Suppressor macrophage treated with lipopolysaccharide for 1 hour (primary cell): ENCODE results near the gene UROC1.

Source experiments
- DNase-seq, 3 donors: peaks; one replicate each; pipeline ENCODE4 v3.0.0-alpha.2; 2020 to 2022

Gene UROC1

GRCh38 chr3:126517291-126517951, at the start of gene UROC1:
Gene UROC1 (minus strand): TSS chr3:126517773. CDS start chr3:126517719, 54 bp downstream.
- no peak for DNase-seq

GRCh38 chr3:126562737-126563276, 45.2 kb upstream of the UROC1 start:
- DNase-seq: no peak

DNA sequence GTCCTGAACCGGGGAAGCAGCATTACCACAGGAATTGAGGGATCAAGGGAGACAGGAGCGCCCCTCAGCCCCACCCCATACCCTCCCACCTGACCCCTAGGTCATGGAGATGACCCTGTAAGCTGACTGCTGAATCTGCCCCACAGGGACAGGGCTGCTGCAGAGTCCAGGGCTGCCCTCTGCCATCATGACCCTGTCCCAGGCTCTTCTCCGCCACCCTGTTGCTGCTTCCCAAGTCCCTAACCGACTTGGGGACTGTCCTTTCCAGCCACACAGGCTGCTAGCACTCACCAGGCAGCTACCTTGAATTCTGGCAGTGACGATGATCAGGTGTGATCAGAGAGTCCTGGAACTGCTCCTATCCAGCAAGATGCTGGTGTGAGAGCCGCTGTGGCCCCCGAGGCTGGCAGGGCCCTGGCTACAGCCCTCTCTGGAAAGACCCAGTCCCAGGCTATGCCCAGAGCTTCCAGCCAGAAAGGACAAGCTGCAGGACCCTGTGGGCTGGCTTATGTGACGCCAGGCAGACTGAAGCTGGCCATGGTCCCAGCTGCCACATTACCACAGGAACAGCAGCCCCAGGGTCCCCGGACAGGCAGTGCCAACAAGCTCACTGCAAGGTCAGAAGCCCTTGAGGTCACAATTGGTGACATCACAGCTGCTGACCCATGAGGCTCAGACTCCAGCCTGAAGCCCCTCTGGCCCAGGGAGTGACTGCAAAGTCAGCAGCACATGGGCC, 40.9 kb upstream of the UROC1 start, which contains the start of gene C3orf22:
TSS of gene C3orf22 (minus strand) at position 597 of the 736 bp plus-strand sequence. CDS start 5,542 bp downstream, outside the sequence.
- no peak for DNase-seq

DNA sequence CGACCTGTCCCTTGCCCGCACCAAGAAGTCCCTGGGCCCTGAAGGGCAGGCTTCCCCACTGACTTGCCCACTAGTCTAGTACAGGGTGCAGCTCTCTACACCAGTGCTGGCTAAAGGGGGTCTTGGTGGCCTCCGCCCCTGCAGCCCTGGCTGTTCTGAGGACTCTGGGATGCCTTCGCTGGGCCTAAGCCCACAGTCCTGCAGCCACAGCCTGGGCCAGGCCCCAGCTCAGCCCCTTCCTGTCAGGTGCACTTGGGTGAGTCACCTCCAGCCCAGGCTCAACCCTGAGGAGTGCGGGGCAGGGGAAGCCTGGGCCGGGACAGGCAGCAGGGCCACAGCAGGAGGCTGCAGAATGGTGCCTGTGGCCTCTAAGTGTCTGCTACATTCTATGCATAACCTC, 40.2 kb upstream of the UROC1 start:
- DNase-seq: no peak

DNA sequence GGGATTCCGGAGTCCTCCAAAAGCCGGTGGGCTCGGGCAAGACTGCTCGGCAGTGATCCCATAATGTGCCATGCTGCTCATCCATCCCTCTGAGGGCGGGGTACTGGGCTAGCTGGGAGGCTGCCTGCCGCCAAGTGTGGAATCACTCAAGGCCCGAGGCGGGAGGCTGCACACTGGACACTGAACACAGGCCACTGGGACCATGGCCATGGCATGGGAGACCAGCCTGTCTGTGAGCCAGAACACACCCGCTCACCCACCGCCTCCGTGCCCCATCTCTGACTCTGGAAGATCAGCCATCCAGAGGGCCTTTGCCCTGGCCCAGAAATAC, 39.8 kb upstream of the UROC1 start:
- no peak for DNase-seq

GRCh38 chr3:126556637-126557414, 39.3 kb upstream of the UROC1 start:
- no peak for DNase-seq

DNA sequence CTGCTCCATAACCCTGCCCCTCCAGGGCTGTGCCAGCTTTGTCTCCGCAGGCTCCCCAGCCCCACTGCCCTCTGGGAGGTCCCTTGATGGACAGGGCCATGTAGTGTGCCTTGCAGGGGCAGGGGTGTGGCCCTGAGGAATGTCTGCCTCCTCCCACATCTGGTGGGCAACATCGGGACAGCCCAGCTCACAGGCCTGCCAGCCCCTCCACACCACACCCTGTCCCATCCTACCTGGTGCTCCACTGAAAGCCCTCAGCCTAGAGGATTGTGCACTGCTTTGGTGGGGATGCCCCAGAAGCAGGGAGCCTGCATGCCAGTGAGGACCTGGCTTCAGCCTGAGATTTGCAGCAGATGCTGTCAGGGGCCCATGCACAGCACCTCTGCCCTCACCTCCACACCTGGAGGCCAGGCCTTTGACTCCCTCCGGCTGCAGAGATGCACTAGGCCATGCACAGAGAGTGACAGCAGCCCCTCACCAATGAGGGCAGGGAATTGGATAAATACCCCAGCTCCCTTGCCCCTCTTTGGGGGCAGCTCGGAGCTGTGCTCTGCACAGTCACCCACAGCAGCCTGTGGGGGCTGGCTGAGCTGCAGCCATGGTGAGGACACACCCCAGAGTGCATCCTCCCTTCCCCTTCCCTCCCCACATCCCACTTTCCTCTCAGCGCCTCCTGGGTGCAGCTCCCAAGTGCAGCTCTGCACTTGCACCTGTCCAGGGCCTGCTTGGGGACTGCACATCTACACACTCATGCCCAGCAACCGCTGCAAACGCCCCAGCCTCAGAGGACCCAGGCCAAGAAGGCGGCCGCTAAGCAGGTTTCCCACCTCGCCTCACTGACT, 38.4 kb upstream of the UROC1 start:
- no peak for DNase-seq

DNA sequence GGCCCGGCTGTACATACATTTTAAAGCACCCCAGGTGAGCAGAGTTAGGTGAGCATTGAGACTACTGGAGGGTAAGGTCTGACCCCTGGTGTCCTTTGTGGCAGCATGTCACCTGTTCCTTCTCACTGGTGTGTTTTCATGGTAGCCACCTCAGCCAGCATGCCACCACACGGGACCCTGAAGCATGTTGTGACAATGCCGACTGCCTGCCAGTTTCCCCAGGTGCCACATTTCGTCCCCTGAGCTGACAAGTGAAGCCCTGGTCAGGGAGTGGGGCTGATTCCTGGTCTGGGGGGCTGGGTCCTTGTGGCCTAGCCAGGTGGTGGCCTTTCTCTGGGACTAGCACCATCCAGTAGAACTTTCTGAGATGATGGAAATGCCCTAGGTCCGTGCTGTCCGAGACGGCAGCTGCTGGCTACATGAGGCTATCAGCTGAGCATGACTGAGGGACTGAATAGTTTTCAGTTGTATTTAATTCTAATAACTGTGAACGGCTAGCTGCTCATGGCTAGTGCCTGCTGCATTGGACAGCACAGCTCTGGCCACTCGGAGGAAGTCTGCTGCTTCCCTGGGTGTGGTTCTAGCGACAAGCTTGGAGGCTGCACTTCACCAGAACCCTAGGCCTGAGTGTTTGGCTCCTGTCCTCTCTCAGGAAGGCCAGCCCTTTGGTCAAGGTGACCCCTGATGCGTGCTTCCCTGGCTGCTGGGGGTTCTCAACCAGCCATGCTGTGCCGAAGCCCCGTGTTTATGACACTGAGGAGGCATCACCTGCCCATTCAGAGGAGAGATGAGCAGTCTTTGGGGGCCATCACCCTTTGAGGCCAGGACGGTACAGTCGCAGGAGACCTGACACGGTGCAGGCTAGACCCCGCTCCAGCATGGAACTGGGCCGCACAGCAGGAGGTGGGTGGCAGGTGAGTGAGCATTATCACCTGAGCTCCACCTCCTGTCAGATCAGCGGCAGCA, 37.3 kb upstream of the UROC1 start:
- DNase-seq: no peak

DNA sequence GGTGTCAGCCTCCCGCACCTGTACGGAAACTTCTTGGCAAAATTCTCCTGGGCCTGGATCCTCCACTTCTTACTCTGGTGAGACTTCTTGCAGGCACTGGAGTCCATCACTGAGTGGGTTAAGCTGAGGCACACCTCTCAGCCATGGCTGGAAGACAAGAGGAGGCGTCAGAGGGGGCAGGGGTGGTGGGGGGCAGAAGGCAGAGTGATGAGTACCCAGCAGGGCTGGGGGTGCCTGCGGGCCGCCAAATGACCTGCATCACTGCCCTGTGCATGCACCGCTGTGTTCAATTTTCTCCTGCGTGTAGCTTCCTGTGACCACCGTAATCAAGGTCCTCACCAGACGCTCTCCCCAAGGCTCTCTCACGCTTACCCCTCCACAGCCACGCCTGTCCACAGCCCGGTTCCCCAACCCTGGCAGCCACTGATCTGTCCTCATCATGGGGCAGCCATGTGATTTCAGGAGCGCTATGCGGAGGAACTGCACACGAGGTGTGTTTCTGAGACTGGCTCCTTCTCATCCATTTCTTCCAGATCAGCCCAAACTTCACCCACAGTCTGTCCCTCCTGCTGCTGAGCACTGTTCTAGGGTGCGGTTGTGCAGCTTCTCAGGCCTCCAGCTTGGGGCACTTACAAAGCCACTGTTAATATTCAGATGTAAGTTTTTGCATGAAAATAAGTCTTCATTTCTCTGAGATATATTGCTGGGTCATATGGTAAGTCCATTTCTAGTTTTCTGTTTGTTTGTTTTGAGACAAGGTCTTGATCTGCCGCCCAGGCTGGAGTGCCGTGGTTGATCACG, 35.9 kb upstream of the UROC1 start:
- DNase-seq: no peak

DNA sequence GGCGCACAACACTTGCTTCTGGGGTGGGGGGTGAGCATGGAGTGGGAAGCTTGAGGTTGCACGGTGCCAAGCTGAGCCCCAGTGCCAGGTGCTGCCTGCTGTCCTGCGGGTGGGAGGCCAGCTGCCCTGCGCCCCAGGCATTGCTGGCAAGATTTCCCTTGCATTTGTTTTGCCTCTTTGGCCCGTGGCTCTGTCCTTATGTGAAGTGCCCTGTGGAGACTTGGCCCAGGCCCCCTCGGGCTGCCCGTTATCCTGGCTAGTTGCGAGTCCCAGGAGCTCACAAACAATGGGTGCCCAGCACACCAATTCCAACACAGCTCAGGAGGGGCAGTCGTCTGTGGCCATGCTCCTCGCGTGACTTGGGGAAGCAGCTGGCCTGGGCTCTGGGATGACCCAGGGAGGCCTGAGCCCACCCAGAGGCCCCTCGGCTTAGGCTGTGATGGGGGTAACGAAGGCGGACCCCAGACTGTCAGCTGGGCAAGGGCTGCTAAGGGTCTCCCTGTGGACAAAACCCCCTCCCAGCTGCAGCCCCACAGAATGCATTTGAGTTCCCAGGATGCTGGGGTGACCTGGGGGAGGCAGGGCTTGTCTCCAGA, 35.2 kb upstream of the UROC1 start:
- DNase-seq: no peak

DNA sequence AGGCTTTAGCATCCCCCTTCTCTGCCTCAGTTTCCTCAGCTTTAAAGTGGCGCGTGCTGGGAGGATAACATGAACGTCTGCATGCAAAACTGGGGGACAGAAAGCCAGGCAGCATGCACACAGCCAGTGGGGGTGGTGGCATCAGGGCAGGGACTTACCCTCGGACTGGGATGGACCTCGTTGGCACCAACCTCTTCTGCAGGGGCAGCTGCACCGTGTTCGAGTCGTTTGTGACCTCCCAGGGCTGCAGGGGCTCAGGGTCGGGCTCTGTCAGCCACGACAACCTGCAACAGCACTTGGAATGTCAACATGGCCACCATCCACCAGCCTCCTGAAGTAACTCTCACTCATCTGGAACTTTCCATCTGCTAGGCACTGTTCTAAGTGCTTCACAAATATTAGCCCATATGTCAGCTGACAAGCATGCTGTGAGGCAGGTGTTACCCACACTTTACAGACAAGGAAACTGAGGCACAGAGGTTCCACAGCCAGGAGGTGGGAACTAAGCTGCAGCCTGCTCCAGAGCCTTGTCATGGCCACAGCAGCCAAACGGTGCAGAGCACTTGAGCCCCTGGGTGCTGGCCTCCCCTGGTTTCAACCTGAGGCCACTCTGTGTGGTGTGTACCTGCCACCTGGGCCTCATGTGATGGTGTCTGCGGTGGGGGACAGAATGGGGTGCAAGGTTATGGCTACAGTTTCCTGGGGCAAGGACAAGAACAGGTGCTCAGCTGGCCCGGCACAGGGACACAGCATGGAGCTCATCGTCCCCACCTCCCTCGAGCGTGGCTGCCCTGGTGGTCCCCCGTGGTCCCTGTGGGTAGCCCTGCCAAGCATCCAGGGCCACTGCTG, 34.5 kb upstream of the UROC1 start:
- DNase-seq: no peak

- DNase-seq: no peak
These were observed 33.7 kb upstream of the UROC1 start for GRCh38 chr3:126551121-126551838.

DNA sequence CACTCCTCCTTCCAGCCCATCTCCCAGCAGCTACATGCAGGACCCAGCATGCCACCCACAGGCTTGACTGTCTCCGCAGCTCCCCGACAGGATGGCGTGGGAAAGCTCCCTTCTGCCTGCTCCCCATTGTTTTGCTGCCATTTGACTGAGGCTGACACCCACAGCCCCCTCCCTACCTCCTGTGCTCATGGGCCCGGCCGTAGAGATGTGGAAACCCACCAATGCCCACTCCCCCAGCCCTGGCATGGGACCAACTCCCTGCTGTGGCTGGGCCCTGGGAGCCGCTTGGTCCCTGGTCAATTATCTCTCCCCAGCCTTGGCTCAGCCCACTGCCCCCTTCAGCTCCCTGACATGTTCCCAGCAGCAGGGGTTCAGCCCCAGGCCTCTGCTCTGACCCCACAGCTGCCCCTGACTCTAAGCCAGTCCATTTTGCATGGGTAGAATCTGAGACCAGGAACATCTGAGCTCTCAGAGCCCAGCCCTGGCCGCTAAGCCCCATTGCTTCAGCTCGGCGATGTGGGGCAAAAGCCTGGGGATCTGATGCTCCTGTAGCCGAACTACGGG, 33.0 kb upstream of the UROC1 start:
- no peak for DNase-seq

DNA sequence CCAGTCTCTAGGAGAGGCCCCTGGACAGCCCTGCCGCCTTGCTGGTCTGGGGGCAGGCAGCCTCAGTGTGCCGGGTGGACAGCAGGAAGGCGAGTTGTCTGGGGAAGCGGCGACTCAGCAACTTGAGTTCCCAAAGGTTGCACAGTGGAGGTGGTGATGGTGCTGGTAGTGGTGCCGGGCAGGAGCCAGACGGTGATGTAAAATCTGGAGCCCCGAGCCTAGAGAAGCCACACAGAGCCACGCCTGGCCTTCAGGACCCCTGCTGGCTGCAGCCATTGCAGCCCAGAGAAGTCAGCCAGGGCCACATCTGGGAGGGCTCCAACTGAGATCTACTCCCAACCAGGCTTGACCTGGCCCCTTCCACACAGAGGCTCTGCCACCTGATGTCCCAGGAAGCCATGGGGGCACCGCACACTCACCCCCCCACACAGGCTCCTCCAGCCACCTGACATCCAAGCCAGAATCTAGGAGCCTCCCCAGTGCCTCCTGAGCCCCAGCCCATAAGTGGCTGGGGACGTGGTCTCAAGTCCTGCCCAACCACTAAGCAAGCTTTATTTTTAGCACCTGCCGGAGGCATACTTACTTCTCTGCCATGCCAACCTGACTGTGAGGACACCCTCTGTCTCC, 32.4 kb upstream of the UROC1 start:
- no peak for DNase-seq

DNA sequence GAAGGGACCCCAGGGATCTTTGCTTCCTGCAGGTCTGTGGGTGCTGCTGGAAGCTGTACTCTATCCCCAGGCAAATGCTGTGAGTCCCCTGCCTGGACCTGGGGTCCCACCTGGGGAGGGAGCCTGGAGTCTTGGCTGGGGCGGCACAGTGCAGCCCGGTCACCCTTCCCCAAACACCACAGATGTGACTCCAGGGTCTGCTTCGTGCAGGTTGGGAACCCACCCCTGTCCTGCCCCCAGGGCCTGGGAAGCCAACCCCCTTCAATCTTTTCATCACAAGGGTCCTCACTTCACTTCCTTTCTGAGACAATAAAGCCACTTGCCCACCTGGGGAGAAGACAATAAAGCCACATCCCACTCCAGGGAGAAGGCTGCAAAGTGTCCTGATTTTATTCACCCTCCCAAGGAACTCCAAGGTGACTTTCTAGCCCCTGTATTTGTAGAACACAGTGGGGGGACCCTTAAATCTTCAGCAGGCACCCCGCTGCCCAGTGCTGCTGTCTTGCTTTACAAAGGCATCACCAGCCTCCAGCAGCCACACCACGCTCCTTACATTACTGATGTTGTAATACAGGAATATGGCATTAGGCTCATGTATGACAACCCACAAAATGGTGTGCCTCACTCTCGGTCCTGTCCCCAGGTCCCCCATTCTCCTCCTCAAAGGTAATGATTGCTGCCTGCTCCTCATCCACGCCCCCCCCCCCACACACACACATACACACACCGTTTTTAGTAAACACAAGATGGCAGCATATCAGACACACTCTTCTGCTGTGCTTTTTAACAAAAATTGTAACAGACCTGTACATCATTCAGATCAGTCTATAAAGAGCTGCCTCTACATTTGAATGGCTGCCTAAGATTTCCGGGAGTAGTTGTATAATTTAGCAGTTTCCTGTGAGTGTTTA, 31.2 kb upstream of the UROC1 start:
- DNase-seq: no peak

- peak; percentile 76 to 88 (median 82) for DNase-seq
These were observed 30.1 kb upstream of the UROC1 start for GRCh38 chr3:126547721-126548120.
